ENCODE measurements around the gene RIPOR2.
"Not testable (repeated sequence)": the region's sequence is repeated elsewhere in the genome, so short reads cannot be mapped to it uniquely, and the experiment has no call there.

The RIPOR2 gene

GRCh38 chr6:24778121-24778520 is 157.6 kb downstream of the RIPOR2 start:
- no peak overlapping the region for H3K27ac ChIP-seq (ENCODE audit: insufficient read depth, low read length, poor library complexity, severe bottlenecking)

GRCh38 chr6:24777227-24777626 is 158.5 kb downstream of the RIPOR2 start:
- H3K4me1 ChIP-seq (ENCODE audit: control insufficient read depth, insufficient read depth, low read length, poor library complexity, severe bottlenecking) = peaks cover 7% of the 10 kb centered on the region
- no peaks in the 10 kb centered on the region for H3K36me3 ChIP-seq (ENCODE audit: control insufficient read depth, insufficient read depth, low read length)
- DNase-seq = no peak
- no peaks in the 10 kb centered on the region for H3K9me3 ChIP-seq (ENCODE audit: control insufficient read depth, low read length)
- H3K4me3 ChIP-seq (ENCODE audit: insufficient read depth, low read depth, low read length, poor library complexity, severe bottlenecking) = no peak overlapping the region
- no peaks in the 10 kb centered on the region for H3K27me3 ChIP-seq (replicated peaks; ENCODE audit: control insufficient read depth, insufficient read depth, low read length, poor library complexity, severe bottlenecking)
- no peak overlapping the region for H3K27ac ChIP-seq (ENCODE audit: insufficient read depth, low read length, poor library complexity, severe bottlenecking)

More at GRCh38 chr6:24778121-24778520, 157.6 kb downstream of the RIPOR2 start:
- Histone ChIP-seq H3K4me1 (ENCODE audit: control insufficient read depth, insufficient read depth, low read length, poor library complexity, severe bottlenecking) (peaks cover 7% of the 10 kb centered on the region), H3K27me3 (replicated peaks; ENCODE audit: control insufficient read depth, insufficient read depth, low read length, poor library complexity, severe bottlenecking) (no peaks in the 10 kb centered on the region), H3K4me3 (ENCODE audit: insufficient read depth, low read depth, low read length, poor library complexity, severe bottlenecking) (no peak overlapping the region), H3K9me3 (ENCODE audit: control insufficient read depth, low read length) (no peaks in the 10 kb centered on the region), H3K36me3 (ENCODE audit: control insufficient read depth, insufficient read depth, low read length) (no peaks in the 10 kb centered on the region)
- DNase-seq = no peak

- H3K4me3 ChIP-seq (ENCODE audit: insufficient read depth, low read depth, low read length, poor library complexity, severe bottlenecking) = peak overlapping the region; percentile 96
- no peaks in the 10 kb centered on the region for H3K9me3 ChIP-seq (ENCODE audit: control insufficient read depth, low read length)
- H3K27me3 ChIP-seq (replicated peaks; ENCODE audit: control insufficient read depth, insufficient read depth, low read length, poor library complexity, severe bottlenecking) = no peaks in the 10 kb centered on the region
- H3K36me3 ChIP-seq (ENCODE audit: control insufficient read depth, insufficient read depth, low read length) = no peaks in the 10 kb centered on the region
- DNase-seq = peak in 2 of 3 donors; percentile 14 to 17
- H3K4me1 ChIP-seq (ENCODE audit: control insufficient read depth, insufficient read depth, low read length, poor library complexity, severe bottlenecking) = peaks cover 7% of the 10 kb centered on the region
- peak overlapping the region; percentile 85 for H3K27ac ChIP-seq (ENCODE audit: insufficient read depth, low read length, poor library complexity, severe bottlenecking)
Observed at GRCh38 chr6:24775520-24776058, 160.2 kb downstream of the RIPOR2 start.

- Histone ChIP-seq H3K27me3 (replicated peaks; ENCODE audit: control insufficient read depth, insufficient read depth, low read length, poor library complexity, severe bottlenecking) (no peaks in the 10 kb centered on the region), H3K27ac (ENCODE audit: insufficient read depth, low read length, poor library complexity, severe bottlenecking) (peak within 1 kb of the TSS; percentile 85), H3K4me3 (ENCODE audit: insufficient read depth, low read depth, low read length, poor library complexity, severe bottlenecking) (peak within 1 kb of the TSS; percentile 96), H3K36me3 (ENCODE audit: control insufficient read depth, insufficient read depth, low read length) (no peaks in the 10 kb centered on the region), H3K9me3 (ENCODE audit: control insufficient read depth, low read length) (no peaks in the 10 kb centered on the region), H3K4me1 (ENCODE audit: control insufficient read depth, insufficient read depth, low read length, poor library complexity, severe bottlenecking) (peaks cover 7% of the 10 kb centered on the region)
- peak; percentile 94 to 98 (median 94) for DNase-seq
Observed at GRCh38 chr6:24774696-24775519, 160.9 kb downstream of the RIPOR2 start, which contains the start of gene GMNN. TSS of gene GMNN (plus strand) at chr6:24774937. CDS start at chr6:24777247, 2,310 bp downstream.

- DNase-seq = no peak
- Histone ChIP-seq H3K9me3 (ENCODE audit: control insufficient read depth, low read length) (no peaks in the 10 kb centered on the region), H3K27ac (ENCODE audit: insufficient read depth, low read length, poor library complexity, severe bottlenecking) (no peak overlapping the region), H3K36me3 (ENCODE audit: control insufficient read depth, insufficient read depth, low read length) (no peaks in the 10 kb centered on the region), H3K27me3 (replicated peaks; ENCODE audit: control insufficient read depth, insufficient read depth, low read length, poor library complexity, severe bottlenecking) (no peaks in the 10 kb centered on the region), H3K4me1 (ENCODE audit: control insufficient read depth, insufficient read depth, low read length, poor library complexity, severe bottlenecking) (no peaks in the 10 kb centered on the region), H3K4me3 (ENCODE audit: insufficient read depth, low read depth, low read length, poor library complexity, severe bottlenecking) (no peak overlapping the region)
Observed at GRCh38 chr6:24768361-24768760, 167.4 kb downstream of the RIPOR2 start.

- no peaks in the 10 kb centered on the region for H3K9me3 ChIP-seq (ENCODE audit: control insufficient read depth, low read length)
- no peaks in the 10 kb centered on the region for H3K27me3 ChIP-seq (replicated peaks; ENCODE audit: control insufficient read depth, insufficient read depth, low read length, poor library complexity, severe bottlenecking)
- no peaks in the 10 kb centered on the region for H3K4me1 ChIP-seq (ENCODE audit: control insufficient read depth, insufficient read depth, low read length, poor library complexity, severe bottlenecking)
- DNase-seq = no peak
- no peak overlapping the region for H3K4me3 ChIP-seq (ENCODE audit: insufficient read depth, low read depth, low read length, poor library complexity, severe bottlenecking)
- no peaks in the 10 kb centered on the region for H3K36me3 ChIP-seq (ENCODE audit: control insufficient read depth, insufficient read depth, low read length)
- H3K27ac ChIP-seq (ENCODE audit: insufficient read depth, low read length, poor library complexity, severe bottlenecking) = no peak overlapping the region
Observed at GRCh38 chr6:24766680-24767462, 168.9 kb downstream of the RIPOR2 start.

GRCh38 chr6:24765968-24766367 is 169.8 kb downstream of the RIPOR2 start:
- not testable (repeated sequence) for H3K4me1 ChIP-seq (ENCODE audit: control insufficient read depth, insufficient read depth, low read length, poor library complexity, severe bottlenecking); H3K9me3 ChIP-seq (ENCODE audit: control insufficient read depth, low read length); H3K27ac ChIP-seq (ENCODE audit: insufficient read depth, low read length, poor library complexity, severe bottlenecking); H3K4me3 ChIP-seq (ENCODE audit: insufficient read depth, low read depth, low read length, poor library complexity, severe bottlenecking); DNase-seq; H3K27me3 ChIP-seq (replicated peaks; ENCODE audit: control insufficient read depth, insufficient read depth, low read length, poor library complexity, severe bottlenecking); H3K36me3 ChIP-seq (ENCODE audit: control insufficient read depth, insufficient read depth, low read length)

GRCh38 chr6:24764833-24765828 is 170.6 kb downstream of the RIPOR2 start:
- H3K9me3 ChIP-seq (ENCODE audit: control insufficient read depth, low read length); H3K4me1 ChIP-seq (ENCODE audit: control insufficient read depth, insufficient read depth, low read length, poor library complexity, severe bottlenecking); DNase-seq; H3K4me3 ChIP-seq (ENCODE audit: insufficient read depth, low read depth, low read length, poor library complexity, severe bottlenecking); H3K36me3 ChIP-seq (ENCODE audit: control insufficient read depth, insufficient read depth, low read length); H3K27me3 ChIP-seq (replicated peaks; ENCODE audit: control insufficient read depth, insufficient read depth, low read length, poor library complexity, severe bottlenecking); H3K27ac ChIP-seq (ENCODE audit: insufficient read depth, low read length, poor library complexity, severe bottlenecking): not testable (repeated sequence)

- H3K4me3 ChIP-seq (ENCODE audit: insufficient read depth, low read depth, low read length, poor library complexity, severe bottlenecking) = no peak overlapping the region
- no peaks in the 10 kb centered on the region for H3K9me3 ChIP-seq (ENCODE audit: control insufficient read depth, low read length)
- no peak for DNase-seq
- no peak overlapping the region for H3K27ac ChIP-seq (ENCODE audit: insufficient read depth, low read length, poor library complexity, severe bottlenecking)
- no peaks in the 10 kb centered on the region for H3K4me1 ChIP-seq (ENCODE audit: control insufficient read depth, insufficient read depth, low read length, poor library complexity, severe bottlenecking)
- H3K27me3 ChIP-seq (replicated peaks; ENCODE audit: control insufficient read depth, insufficient read depth, low read length, poor library complexity, severe bottlenecking) = no peaks in the 10 kb centered on the region
- no peaks in the 10 kb centered on the region for H3K36me3 ChIP-seq (ENCODE audit: control insufficient read depth, insufficient read depth, low read length)
Observed at GRCh38 chr6:24763578-24763977, 172.2 kb downstream of the RIPOR2 start.

All from effector memory CD4-positive, alpha-beta T cell (primary cell).